Measurements from ENCODE around the gene APOD.
"Not testable (repeated sequence)": the region's sequence is repeated elsewhere in the genome, so short reads cannot be mapped to it uniquely, and the experiment has no call there.

Gene APOD

GRCh38 chr3:195583831-195584542 is at the start of gene APOD:
Gene APOD, minus strand, starts transcription at chr3:195583940. Its CDS starts 4,479 bp downstream, at chr3:195579461.
- in situ Hi-C loops (cut with MboI; ENCODE audit: low sequenced_read_pairs), result no loop called here

- in situ Hi-C loops (cut with MboI; ENCODE audit: low sequenced_read_pairs), result not testable (repeated sequence)
These were observed 49.6 kb upstream of the APOD start for GRCh38 chr3:195633351-195633750.

GRCh38 chr3:195632501-195633185 is 48.9 kb upstream of the APOD start:
- in situ Hi-C loops (cut with MboI; ENCODE audit: low sequenced_read_pairs), result not testable (repeated sequence)

- in situ Hi-C loops (cut with MboI; ENCODE audit: low sequenced_read_pairs), result not testable (repeated sequence)
These were observed 48.3 kb upstream of the APOD start for GRCh38 chr3:195632046-195632445.

- in situ Hi-C loops (cut with MboI; ENCODE audit: low sequenced_read_pairs), result not testable (repeated sequence)
These were observed 47.3 kb upstream of the APOD start for GRCh38 chr3:195630938-195631495.

GRCh38 chr3:195630086-195630917 is 46.6 kb upstream of the APOD start:
- in situ Hi-C loops (cut with MboI; ENCODE audit: low sequenced_read_pairs), result not testable (repeated sequence)

GRCh38 chr3:195629682-195630081 is 45.9 kb upstream of the APOD start:
- in situ Hi-C loops (cut with MboI; ENCODE audit: low sequenced_read_pairs), result not testable (repeated sequence)

- in situ Hi-C loops (cut with MboI; ENCODE audit: low sequenced_read_pairs), result not testable (repeated sequence)
These were observed 44.7 kb upstream of the APOD start for GRCh38 chr3:195628386-195628920.

GRCh38 chr3:195627515-195628385 is 44.0 kb upstream of the APOD start:
- in situ Hi-C loops (cut with MboI; ENCODE audit: low sequenced_read_pairs), result not testable (repeated sequence)

GRCh38 chr3:195624603-195625560 is 41.1 kb upstream of the APOD start:
- in situ Hi-C loops (cut with MboI; ENCODE audit: low sequenced_read_pairs), result not testable (repeated sequence)

GRCh38 chr3:195624171-195624570 is 40.4 kb upstream of the APOD start:
- in situ Hi-C loops (cut with MboI; ENCODE audit: low sequenced_read_pairs), result not testable (repeated sequence)

GRCh38 chr3:195623217-195623965 is 39.7 kb upstream of the APOD start:
- in situ Hi-C loops (cut with MboI; ENCODE audit: low sequenced_read_pairs), result not testable (repeated sequence)

GRCh38 chr3:195622523-195623170 is 38.9 kb upstream of the APOD start:
- in situ Hi-C loops (cut with MboI; ENCODE audit: low sequenced_read_pairs), result not testable (repeated sequence)

- in situ Hi-C loops (cut with MboI; ENCODE audit: low sequenced_read_pairs), result not testable (repeated sequence)
These were observed 38.3 kb upstream of the APOD start for GRCh38 chr3:195622012-195622411.

- in situ Hi-C loops (cut with MboI; ENCODE audit: low sequenced_read_pairs), result not testable (repeated sequence)
These were observed 37.4 kb upstream of the APOD start for GRCh38 chr3:195621095-195621494.

- in situ Hi-C loops (cut with MboI; ENCODE audit: low sequenced_read_pairs), result not testable (repeated sequence)
These were observed 36.7 kb upstream of the APOD start for GRCh38 chr3:195620476-195620875.

GRCh38 chr3:195619591-195620369 is 36.0 kb upstream of the APOD start:
- in situ Hi-C loops (cut with MboI; ENCODE audit: low sequenced_read_pairs), result not testable (repeated sequence)
